SKM-1 treated with dmso at 0.1 percent for 144 hours (cell line): ENCODE measurements around the gene SERPINE1.

ENCODE experiments used
- DNase-seq: peaks from one replicate; lab custom pipeline; 2025; ENCODE audit not compliant: unreplicated experiment; lab: John Stamatoyannopoulos, UW

The SERPINE1 gene

GRCh38 chr7:101186194-101186593, 59.3 kb downstream of the SERPINE1 start:
- DNase-seq = no peak

GRCh38 chr7:101186844-101187428, 60.0 kb downstream of the SERPINE1 start:
- DNase-seq = peak; percentile 79
